SK-N-MC (cell line): ENCODE results near the gene RAC2.
A peak's percentile ranks its signal among the peaks of the same experiment; 100 is the strongest.

Experiments used
- DNase-seq: peaks from one replicate; pipeline ENCODE4 v3.0.0-alpha.2; 2011; ENCODE audit warnings: low read depth, low spot score
- H3K27ac ChIP-seq: fragments of 200-600 bp; sonication (generic); 2 replicates; pipeline ENCODE4 v1.5.1; 2016; ENCODE audit warnings: mixed run types
- H3K36me3 ChIP-seq: fragments of 200-600 bp; sonication (generic); 2 replicates; pipeline ENCODE4 v1.6.1; 2017; ENCODE audit warnings: antibody characterized with exemption, low read length, mixed read lengths; ENCODE audit not compliant: insufficient read depth
- H3K4me3 ChIP-seq: fragments of 200-600 bp; sonication (generic); 2 replicates; pipeline ENCODE4 v1.5.1; 2016
- H3K9ac ChIP-seq: fragments of 200-600 bp; sonication (generic); 2 replicates; pipeline ENCODE4 v1.8.0; 2017; ENCODE audit warnings: mixed run types, mixed read lengths; ENCODE audit not compliant: insufficient read length
- H3K9me3 ChIP-seq: fragments of 200-600 bp; sonication (generic); 2 replicates; pipeline ENCODE4 v1.6.1; 2017; ENCODE audit warnings: low read depth, mild to moderate bottlenecking, antibody characterized with exemption, low read length, moderate library complexity, mixed read lengths
- EZH2 ChIP-seq: fragments of 200-600 bp; sonication (generic); IDR thresholded peaks from one replicate; pipeline ENCODE4 v1.6.1; 2017; ENCODE audit warnings: antibody characterized with exemption
- FOXP2 ChIP-seq: optimal IDR thresholded peaks from 2 replicates; pipeline ENCODE3; 2011; ENCODE audit warnings: mild to moderate bottlenecking, moderate library complexity; ENCODE audit not compliant: insufficient read depth; ENCODE audit errors: extremely low read length, control extremely low read depth
- POLR2AphosphoS5 ChIP-seq: IDR thresholded peaks from 2 replicates; pipeline ENCODE4 v1.6.1; 2012; ENCODE audit warnings: mild to moderate bottlenecking, low read depth, low read length, borderline replicate concordance

RAC2 gene

DNA sequence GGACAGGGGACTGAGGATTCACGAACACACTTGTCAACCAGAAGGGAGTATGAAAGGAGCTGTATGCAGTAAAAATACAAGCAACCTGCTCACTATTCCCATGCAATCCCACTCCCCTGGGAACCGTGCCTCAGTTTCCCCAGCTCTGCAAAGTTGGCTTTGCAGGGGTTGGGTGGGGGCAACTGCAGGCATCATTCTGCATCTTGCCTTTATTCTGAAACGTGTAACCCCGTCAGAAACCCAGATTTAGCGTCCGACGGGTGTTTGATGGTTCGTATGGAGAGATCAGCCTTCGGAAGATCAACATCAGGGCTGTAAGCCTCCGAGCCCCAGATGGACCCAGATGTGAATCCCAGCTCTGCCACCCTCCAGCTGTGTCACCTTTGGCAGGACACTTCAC is 41.9 kb upstream of the RAC2 start:
- TF ChIP-seq EZH2 (no peak), FOXP2 (no peak), POLR2AphosphoS5 (no peak)
- no peak for DNase-seq
- no peaks in the 10 kb centered on the region for H3K36me3 ChIP-seq
- no peaks in the 10 kb centered on the region for H3K9me3 ChIP-seq
- H3K4me3 ChIP-seq = no peak overlapping the region
- no peak overlapping the region for H3K9ac ChIP-seq
- no peak overlapping the region for H3K27ac ChIP-seq

GRCh38 chr22:37284805-37285355 is 40.8 kb upstream of the RAC2 start:
- Histone ChIP-seq H3K27ac (no peak overlapping the region), H3K4me3 (no peak overlapping the region), H3K9ac (no peak overlapping the region)

DNA sequence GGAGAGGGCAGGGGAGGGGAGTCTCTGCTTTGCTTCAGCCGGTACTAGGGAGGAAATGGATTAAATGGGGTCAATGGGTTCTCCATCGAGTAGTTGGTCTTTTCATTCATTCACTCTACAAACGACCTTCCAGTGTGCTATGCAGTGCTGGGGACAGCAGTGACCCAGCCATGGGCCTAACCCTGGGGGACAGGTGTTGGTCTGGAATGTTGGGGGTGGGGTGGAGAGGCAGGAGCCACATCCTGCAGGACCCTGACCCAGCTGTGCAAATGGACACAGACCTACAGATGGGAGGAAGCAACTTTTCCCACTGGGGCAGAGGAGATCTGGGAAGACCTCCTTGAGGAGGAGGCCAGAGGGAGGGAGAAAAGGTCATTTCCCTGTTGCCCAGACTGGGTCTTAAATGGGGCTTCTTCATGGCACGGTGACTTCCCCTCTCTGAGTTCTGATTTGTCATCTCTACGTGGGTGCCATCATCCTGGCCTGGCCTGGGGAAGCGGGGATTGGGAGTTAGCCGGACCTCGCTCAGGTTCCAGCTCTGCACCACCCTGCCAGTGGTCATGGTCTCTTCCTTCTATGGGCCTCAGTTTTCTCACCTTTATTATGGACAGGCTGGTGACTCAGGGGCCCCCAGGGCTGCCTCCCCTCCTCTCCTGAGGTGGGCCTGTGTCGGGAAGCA is 40.2 kb upstream of the RAC2 start:
- Histone ChIP-seq H3K9ac (no peak overlapping the region), H3K27ac (no peak overlapping the region), H3K9me3 (no peaks in the 10 kb centered on the region), H3K4me3 (no peak overlapping the region), H3K36me3 (no peaks in the 10 kb centered on the region)
- TF ChIP-seq FOXP2 = no peak
- no peak for TF ChIP-seq EZH2
- TF ChIP-seq POLR2AphosphoS5 = no peak
- no peak for DNase-seq

More at GRCh38 chr22:37284805-37285355, 40.8 kb upstream of the RAC2 start:
- Histone ChIP-seq H3K36me3 (no peaks in the 10 kb centered on the region), H3K9me3 (no peaks in the 10 kb centered on the region)
- no peak for DNase-seq
- TF ChIP-seq EZH2 = peak; percentile 43
- no peak for TF ChIP-seq FOXP2

DNA sequence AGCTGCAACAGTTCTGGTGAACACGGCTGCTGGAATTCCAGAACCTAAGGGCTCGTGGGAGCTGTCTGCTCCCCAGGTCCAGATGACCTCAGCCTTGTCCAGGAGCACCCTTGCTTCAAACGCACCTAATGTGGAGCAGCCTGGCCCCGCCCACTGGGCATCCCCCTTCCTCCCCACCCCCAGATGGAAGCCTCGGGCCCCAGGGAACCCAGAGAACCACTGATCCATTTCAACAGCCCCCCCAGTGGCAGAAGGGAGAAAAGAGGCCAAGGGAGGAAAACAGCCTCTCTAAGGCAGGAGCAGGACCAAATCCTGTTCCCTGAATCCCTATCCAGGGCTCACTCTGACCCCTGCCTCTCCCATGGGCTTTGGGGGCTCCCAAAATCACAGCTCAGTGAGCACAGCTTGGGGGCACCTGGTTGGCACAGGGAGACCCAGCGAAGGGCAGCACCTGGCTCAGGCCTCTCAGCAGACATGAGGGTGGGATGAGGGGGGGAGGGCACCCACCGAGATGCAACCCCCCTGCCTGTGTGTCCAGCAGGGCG is 39.4 kb upstream of the RAC2 start:
- no peak overlapping the region for H3K27ac ChIP-seq
- no peaks in the 10 kb centered on the region for H3K36me3 ChIP-seq
- no peaks in the 10 kb centered on the region for H3K9me3 ChIP-seq
- no peak for DNase-seq
- no peak overlapping the region for H3K9ac ChIP-seq
- no peak overlapping the region for H3K4me3 ChIP-seq
- no peak for TF ChIP-seq POLR2AphosphoS5
- no peak for TF ChIP-seq EZH2
- TF ChIP-seq FOXP2 = no peak

DNA sequence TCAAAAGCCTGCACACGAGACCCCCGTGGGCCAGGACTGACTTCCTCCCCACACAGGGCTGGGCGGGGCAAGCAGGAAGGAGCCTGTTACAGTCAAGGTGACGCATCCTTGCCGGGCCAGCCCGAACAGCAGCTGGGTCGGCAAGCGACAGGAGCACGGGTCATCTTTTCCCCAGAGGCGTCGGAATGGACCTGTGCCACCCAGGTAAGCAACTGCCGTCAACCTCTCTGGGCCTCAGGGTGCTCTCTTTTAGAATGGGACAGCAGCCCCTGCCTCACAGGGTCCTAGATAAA is 38.3 kb upstream of the RAC2 start, which contains the start of gene CYTH4:
CYTH4 (plus strand) TSS at position 124 of the 293 bp plus-strand sequence; CDS start at position 186, 62 bp downstream.
- H3K4me3 ChIP-seq = no peak within 1 kb of the TSS
- no peak within 1 kb of the TSS for H3K9ac ChIP-seq
- H3K36me3 ChIP-seq = no peaks in the 10 kb centered on the region
- H3K9me3 ChIP-seq = no peaks in the 10 kb centered on the region
- DNase-seq = no peak
- no peak within 1 kb of the TSS for H3K27ac ChIP-seq
- TF ChIP-seq EZH2 (no peak), POLR2AphosphoS5 (no peak), FOXP2 (no peak)

DNA sequence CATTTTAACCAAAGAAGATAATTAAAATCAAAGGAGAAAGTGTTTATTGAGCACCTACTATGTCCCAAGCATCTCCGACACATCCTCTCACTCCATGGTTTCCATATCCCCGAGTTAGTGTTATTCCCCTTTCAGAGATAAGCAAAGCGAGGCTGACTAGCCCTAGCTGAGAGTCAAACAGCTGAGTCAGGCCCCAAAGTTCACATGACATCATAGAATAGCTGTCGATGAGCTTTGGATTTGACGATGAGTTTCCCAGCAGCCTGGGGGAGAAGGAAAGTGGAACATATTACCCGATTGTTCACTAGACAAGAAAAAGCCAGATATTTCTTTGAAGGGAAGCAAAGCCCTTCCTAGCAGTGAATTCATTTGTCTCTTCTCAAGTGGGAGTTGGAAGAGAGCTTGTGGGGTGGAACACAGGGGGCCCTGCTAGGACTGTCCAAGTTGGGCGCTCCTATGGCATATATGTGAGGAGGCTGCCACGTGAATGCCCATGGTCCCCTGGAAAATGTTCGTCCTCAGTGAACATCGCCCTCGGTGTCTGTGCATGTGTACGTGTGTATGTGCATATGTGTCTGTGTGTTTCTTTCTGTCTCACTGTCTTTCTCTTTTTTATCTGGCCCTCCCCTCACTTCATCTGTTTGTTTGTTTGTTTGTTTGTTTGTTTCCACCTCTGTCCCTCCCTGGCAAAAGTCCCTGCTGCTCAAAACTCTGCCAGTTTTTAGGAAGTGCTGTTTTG is 37.7 kb upstream of the RAC2 start:
- DNase-seq = no peak
- TF ChIP-seq POLR2AphosphoS5 = no peak
- no peak for TF ChIP-seq FOXP2
- H3K4me3 ChIP-seq = no peak overlapping the region
- no peak overlapping the region for H3K27ac ChIP-seq
- H3K9ac ChIP-seq = no peak overlapping the region
- H3K36me3 ChIP-seq = no peaks in the 10 kb centered on the region
- H3K9me3 ChIP-seq = no peaks in the 10 kb centered on the region

DNA sequence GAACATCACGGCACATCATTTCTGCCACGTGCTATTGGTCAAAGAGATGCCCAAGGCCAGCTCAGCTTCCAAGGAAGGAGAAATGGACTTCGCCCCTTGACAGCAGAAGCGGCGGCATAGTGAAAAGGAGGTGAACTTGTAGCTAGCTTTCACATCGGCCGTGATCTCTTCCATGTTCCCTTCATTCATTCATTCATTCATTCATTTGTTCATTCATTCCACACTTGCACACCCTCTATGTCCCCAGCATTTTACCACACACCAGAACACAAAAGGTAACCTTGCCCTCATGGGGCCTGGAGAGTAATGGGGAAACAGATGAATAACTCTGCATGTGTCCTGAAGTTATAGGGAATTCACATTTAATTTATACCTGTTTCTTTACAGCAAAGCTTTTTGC is 37.1 kb upstream of the RAC2 start:
- H3K4me3 ChIP-seq = no peak overlapping the region
- DNase-seq = no peak
- H3K36me3 ChIP-seq = no peaks in the 10 kb centered on the region
- H3K27ac ChIP-seq = no peak overlapping the region
- no peaks in the 10 kb centered on the region for H3K9me3 ChIP-seq
- TF ChIP-seq EZH2 = no peak
- TF ChIP-seq FOXP2 = no peak
- no peak for TF ChIP-seq POLR2AphosphoS5
- H3K9ac ChIP-seq = no peak overlapping the region

DNA sequence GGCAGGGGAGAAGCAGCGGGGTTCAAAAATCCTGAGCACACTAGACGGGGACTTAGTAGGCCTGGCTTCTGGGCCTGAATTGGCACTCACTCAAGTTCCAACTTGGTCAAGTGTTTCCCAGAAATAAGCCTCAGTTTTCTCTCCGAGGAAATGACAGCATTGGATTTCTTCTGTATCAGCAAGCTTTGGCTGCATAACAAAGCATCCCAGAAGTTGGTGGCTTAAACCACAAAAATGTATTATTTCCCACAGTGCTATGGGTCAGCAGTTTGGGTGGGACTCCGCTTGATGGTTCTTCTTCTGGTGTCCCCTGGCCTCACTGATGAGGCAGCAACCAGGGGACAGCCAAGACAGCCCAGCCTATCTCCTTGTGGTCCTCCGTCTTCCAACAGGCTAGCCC is 36.6 kb upstream of the RAC2 start:
- no peak for DNase-seq
- Histone ChIP-seq H3K36me3 (no peaks in the 10 kb centered on the region), H3K27ac (no peak overlapping the region), H3K9me3 (no peaks in the 10 kb centered on the region), H3K4me3 (no peak overlapping the region), H3K9ac (no peak overlapping the region)
- TF ChIP-seq POLR2AphosphoS5 = no peak
- no peak for TF ChIP-seq FOXP2
- no peak for TF ChIP-seq EZH2
